ENCODE measurements around the gene NR1D2.

DNA sequence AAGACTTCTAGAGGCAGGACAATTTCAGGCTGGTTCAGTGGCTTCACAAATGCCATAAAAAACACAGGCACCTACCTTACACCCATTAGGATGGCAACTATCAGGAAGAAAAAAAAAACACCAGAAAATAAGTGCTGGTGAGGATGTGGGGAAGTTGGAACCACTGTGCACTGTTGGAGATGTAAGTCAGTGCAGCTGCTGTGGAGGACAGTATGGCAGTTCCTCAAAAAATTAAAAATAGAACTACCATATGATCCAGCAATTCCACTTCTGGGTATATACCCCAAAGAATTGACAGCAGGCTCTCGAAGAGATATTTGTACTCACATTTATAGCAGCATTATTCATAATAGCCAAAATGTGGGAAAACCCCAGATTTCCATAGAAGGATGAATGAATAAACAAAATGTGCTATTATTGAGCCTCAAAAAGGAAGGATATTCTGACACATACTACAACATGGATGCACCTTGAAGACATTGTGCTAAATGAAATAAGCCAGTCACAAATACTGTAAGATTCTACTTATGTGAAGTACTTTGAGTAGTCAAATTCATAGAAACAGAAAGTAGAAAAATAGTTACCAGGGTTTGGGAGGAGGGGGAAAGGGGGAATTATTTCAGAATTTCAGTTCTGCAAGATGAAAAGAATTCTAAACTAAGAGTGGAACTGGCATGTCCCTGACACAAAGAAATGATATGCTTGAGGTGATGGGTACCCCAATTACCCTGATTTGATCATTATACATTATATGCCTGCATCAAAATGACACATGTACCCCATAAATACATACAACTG, 40.9 kb downstream of the NR1D2 start:
- TF ChIP-seq SUZ12 (IDR thresholded peaks at IDR 0.05; ENCODE audit: extremely low read depth, insufficient read depth, insufficient read length) (no peak), ZNF274 (IDR thresholded peaks at IDR 0.05; ENCODE audit: low read depth, low read length) (no peak), YY1 (IDR thresholded peaks at IDR 0.05; ENCODE audit: insufficient read depth, insufficient read length) (no peak)

Data from NT2/D1 (cell line).